ENCODE measurements around the gene SUPT5H. TPM values are rescaled to one million over a fixed set of nuclear protein-coding genes. Genes with fewer than 3 reads are reported as not detected.

Gene SUPT5H
- total RNA-seq, 1 donor: 80.7 TPM

- TF ChIP-seq, protein P1, sequence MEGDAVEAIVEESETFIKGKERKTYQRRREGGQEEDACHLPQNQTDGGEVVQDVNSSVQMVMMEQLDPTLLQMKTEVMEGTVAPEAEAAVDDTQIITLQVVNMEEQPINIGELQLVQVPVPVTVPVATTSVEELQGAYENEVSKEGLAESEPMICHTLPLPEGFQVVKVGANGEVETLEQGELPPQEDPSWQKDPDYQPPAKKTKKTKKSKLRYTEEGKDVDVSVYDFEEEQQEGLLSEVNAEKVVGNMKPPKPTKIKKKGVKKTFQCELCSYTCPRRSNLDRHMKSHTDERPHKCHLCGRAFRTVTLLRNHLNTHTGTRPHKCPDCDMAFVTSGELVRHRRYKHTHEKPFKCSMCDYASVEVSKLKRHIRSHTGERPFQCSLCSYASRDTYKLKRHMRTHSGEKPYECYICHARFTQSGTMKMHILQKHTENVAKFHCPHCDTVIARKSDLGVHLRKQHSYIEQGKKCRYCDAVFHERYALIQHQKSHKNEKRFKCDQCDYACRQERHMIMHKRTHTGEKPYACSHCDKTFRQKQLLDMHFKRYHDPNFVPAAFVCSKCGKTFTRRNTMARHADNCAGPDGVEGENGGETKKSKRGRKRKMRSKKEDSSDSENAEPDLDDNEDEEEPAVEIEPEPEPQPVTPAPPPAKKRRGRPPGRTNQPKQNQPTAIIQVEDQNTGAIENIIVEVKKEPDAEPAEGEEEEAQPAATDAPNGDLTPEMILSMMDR (IDR thresholded peaks at IDR 0.05; ENCODE audit: insufficient read depth, low read depth, low read length): no peak
- H3K4me3 ChIP-seq (ENCODE audit: low read depth, low read length): no peak overlapping the region
- DNase-seq (ENCODE audit: low read depth): peak; percentile 85
These were observed 43.6 kb upstream of the SUPT5H start for GRCh38 chr19:39401549-39402345.

DNA sequence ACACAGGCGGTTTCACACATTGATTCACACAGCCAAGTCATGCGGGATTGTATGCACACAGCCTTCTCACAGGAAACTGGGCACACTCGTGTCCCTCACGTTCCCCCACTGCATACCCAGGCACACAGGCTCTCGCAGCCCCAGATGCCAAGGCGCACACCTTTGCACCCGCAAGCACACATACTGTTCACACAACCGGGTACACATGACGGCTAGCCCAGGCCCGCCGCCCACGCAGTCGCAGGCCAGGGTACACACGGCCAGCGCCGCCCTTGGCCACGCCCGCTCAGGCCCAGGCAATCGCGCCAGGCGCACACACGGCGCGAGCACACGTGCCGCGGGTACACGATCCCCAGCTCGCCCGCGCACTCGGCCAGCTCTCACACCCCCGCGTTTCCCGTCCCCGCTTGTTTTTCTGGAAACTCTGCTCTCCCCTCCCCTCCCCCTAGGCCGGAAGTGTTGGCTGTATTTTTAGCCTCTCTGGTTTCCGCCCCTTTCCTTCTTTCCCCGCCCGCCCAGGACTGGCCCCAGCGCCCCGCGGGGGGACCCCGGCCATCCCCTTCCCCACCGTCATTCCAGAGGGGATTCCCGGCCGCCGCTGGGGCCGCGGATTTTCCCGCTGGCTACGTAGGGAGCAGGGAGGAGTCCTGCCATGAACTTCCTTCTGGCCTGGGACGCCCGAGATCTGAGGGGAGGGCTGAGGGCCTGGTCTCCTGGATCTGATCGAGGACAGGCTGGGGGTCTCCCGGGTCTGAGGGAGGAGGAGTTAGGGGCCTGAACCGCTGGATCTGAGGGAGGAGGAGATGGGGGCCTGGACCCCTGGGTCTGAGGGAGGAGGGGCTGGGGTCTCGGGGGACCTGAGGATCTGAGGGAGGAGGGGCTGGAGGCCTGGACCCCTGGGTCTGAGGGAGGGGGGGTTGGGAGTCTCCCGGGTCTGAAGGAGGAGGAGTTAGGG lies 42.8 kb upstream of the SUPT5H start:
- peak; percentile 94 for DNase-seq (ENCODE audit: low read depth)
- H3K4me3 ChIP-seq (ENCODE audit: low read depth, low read length): peak overlapping the region; percentile 44
- TF ChIP-seq, protein P1 (IDR thresholded peaks at IDR 0.05; ENCODE audit: insufficient read depth, low read depth, low read length): no peak

DNA sequence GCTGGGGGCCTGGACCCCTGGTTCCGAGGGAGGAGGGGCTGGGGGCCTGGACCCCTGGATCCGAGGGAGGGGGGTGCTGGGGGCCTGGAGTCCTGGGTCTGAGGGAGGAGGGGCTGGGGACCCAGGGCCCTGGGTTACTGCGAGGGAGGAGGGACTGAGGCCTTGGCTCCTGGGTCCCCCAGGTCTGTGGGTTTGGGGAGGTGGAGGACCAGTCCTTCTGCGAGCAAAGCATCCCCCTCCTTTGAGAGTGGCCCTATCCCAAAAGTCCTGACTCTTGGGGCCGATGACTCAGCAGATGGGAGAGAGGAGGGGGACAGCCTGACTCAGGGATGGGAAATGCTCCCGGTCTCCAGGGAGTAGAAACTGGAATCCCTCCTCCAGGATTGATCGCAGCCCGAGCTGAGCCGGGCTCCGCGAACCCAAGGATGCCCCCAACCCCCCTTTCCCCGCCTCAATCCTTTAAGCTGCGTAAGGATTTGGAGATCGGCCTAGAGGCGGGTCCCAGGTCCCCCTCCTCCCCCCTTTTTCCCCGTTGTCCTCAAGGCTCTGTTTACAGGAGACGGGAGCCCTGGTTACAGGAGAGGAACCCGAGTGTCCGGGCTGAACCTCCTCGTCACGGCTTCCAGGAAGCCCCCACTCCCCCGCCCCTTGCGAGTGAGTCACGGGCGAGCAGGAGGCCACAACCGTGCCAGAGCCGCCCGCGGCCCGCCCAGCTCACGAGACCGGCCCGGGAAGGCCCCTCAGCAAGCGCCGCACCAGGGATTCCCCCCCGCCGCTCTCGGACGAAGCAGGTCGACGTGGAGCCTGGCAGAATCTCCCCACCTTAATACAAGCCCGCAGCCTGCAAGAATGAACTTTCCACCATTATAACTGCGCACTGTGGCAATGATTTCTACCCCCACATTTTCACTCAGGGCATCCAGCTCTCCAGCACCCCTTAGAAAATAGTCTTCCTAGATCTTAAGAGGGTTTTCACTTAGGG lies 41.8 kb upstream of the SUPT5H start:
- H3K4me3 ChIP-seq (ENCODE audit: low read depth, low read length): peak overlapping the region; percentile 44
- peak; percentile 100 for DNase-seq (ENCODE audit: low read depth)
- TF ChIP-seq, protein P1 (IDR thresholded peaks at IDR 0.05; ENCODE audit: insufficient read depth, low read depth, low read length): no peak

GRCh38 chr19:39405261-39405957 lies 40.0 kb upstream of the SUPT5H start:
- TF ChIP-seq, protein P1 (IDR thresholded peaks at IDR 0.05; ENCODE audit: insufficient read depth, low read depth, low read length): no peak
- DNase-seq (ENCODE audit: low read depth): no peak
- H3K4me3 ChIP-seq (ENCODE audit: low read depth, low read length): no peak overlapping the region

DNA sequence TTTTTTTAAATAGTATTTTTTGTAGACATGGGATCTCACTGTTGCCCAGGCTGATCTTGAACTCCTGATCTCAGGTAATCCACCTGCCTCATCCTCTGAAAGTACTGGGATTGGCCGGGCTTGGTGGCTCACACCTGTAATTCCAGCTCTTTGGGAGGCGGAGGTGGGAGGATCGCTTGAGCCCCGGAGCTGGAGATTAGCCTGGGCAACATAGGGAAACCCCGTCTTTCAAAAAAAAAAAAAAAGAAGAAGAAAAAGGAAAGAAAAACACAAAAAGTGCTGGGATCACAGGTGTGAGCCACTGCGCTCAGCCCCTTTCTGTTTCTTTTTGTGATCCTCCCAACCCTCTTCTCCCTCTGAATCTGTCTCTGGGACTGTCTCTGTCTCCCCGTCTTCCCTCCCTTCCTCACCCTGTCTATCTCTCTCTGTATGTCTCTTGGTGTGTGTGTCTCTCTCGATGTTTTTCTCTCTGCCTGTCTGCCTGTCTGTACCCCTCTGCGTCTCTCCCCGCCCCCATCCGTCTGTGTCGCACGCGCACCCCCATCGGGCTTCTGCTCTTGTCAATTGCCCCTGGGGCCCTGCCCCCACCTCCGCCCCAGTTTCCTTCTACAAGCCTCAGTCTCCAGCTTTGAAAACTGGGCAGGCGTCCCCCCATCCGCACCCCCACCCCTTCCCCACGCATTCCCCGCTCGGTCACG lies 39.3 kb upstream of the SUPT5H start:
- TF ChIP-seq, protein P1 (IDR thresholded peaks at IDR 0.05; ENCODE audit: insufficient read depth, low read depth, low read length): no peak
- DNase-seq (ENCODE audit: low read depth): no peak

More for the DNA sequence above, 39.3 kb upstream of the SUPT5H start:
- peak overlapping the region; percentile 88 for H3K4me3 ChIP-seq (ENCODE audit: low read depth, low read length)
